HL-60 (cell line): ENCODE measurements around the gene SCLY.

ENCODE experiments used
- DNase-seq, 2 experiments: peaks; one replicate each; pipeline ENCODE4 v3.0.0-alpha.2; 2010 to 2020; ENCODE audit warnings: low read depth in 1 of 2, low spot score in 1 of 2
- H3K27ac ChIP-seq: fragments of 250-450 bp; sonication (Bioruptor Pico); replicated peaks from 2 replicates; pipeline ENCODE4 v1.5.1; 2020; ENCODE audit warnings: mild to moderate bottlenecking, moderate library complexity
- H3K27me3 ChIP-seq: fragments of 250-450 bp; sonication (Bioruptor Pico); 2 replicates; pipeline ENCODE4 v1.5.1; 2021; ENCODE audit warnings: mild to moderate bottlenecking, moderate library complexity; ENCODE audit not compliant: insufficient read depth, poor library complexity, severe bottlenecking
- H3K4me3 ChIP-seq: replicated peaks from 2 replicates; pipeline ENCODE4 v1.5.1; 2011; ENCODE audit warnings: mild to moderate bottlenecking, control low read depth, low read length; ENCODE audit not compliant: insufficient read depth
- GABPA ChIP-seq: IDR thresholded peaks from 2 replicates; pipeline ENCODE4 v1.6.1; 2012; ENCODE audit warnings: low read depth
- POLR2AphosphoS5 ChIP-seq: IDR thresholded peaks from 2 replicates; pipeline ENCODE4 v1.6.1; 2012; ENCODE audit warnings: low read depth
- SPI1 ChIP-seq: IDR thresholded peaks from 2 replicates; pipeline ENCODE4 v1.6.1; 2012; ENCODE audit warnings: low read depth, mild to moderate bottlenecking, borderline replicate concordance
- TF ChIP-seq, protein P1 (sequence below): IDR thresholded peaks from one replicate; pipeline ENCODE4 v1.5.1; 2011; ENCODE audit warnings: low read length, control low read depth, inconsistent platforms; ENCODE audit not compliant: insufficient read depth
- TF ChIP-seq, protein P2 (sequence below): IDR thresholded peaks from 2 replicates; pipeline ENCODE4 v1.6.1; 2012; ENCODE audit warnings: low read depth; ENCODE audit not compliant: insufficient replicate concordance

Gene SCLY

DNA sequence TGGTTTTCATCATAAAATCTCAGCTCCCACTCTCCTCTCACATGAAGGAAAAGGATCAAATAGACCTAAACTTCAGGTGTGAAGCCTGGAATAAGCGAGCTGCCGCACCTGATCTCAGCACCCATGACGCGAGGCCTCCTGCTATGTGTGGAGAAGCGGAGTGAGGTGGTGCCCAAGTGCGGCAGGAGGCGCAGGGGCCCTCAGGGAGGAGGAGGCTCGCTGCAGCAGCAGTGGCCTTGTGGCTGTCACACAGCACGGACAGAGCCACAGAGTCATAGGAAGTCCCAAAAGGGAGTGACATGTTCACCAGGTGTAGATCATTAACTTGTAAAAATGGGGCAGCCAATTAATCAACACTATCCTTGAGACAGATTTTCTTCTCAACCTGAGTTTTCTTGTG is 9.1 kb downstream of the SCLY start:
- H3K27me3 ChIP-seq, result no peaks in the 10 kb centered on the region
- TF ChIP-seq SPI1, result no peak
- TF ChIP-seq, protein P1, sequence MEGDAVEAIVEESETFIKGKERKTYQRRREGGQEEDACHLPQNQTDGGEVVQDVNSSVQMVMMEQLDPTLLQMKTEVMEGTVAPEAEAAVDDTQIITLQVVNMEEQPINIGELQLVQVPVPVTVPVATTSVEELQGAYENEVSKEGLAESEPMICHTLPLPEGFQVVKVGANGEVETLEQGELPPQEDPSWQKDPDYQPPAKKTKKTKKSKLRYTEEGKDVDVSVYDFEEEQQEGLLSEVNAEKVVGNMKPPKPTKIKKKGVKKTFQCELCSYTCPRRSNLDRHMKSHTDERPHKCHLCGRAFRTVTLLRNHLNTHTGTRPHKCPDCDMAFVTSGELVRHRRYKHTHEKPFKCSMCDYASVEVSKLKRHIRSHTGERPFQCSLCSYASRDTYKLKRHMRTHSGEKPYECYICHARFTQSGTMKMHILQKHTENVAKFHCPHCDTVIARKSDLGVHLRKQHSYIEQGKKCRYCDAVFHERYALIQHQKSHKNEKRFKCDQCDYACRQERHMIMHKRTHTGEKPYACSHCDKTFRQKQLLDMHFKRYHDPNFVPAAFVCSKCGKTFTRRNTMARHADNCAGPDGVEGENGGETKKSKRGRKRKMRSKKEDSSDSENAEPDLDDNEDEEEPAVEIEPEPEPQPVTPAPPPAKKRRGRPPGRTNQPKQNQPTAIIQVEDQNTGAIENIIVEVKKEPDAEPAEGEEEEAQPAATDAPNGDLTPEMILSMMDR, result no peak
- TF ChIP-seq POLR2AphosphoS5, result no peak
- TF ChIP-seq, protein P2, sequence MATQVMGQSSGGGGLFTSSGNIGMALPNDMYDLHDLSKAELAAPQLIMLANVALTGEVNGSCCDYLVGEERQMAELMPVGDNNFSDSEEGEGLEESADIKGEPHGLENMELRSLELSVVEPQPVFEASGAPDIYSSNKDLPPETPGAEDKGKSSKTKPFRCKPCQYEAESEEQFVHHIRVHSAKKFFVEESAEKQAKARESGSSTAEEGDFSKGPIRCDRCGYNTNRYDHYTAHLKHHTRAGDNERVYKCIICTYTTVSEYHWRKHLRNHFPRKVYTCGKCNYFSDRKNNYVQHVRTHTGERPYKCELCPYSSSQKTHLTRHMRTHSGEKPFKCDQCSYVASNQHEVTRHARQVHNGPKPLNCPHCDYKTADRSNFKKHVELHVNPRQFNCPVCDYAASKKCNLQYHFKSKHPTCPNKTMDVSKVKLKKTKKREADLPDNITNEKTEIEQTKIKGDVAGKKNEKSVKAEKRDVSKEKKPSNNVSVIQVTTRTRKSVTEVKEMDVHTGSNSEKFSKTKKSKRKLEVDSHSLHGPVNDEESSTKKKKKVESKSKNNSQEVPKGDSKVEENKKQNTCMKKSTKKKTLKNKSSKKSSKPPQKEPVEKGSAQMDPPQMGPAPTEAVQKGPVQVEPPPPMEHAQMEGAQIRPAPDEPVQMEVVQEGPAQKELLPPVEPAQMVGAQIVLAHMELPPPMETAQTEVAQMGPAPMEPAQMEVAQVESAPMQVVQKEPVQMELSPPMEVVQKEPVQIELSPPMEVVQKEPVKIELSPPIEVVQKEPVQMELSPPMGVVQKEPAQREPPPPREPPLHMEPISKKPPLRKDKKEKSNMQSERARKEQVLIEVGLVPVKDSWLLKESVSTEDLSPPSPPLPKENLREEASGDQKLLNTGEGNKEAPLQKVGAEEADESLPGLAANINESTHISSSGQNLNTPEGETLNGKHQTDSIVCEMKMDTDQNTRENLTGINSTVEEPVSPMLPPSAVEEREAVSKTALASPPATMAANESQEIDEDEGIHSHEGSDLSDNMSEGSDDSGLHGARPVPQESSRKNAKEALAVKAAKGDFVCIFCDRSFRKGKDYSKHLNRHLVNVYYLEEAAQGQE, result no peak
- DNase-seq, result no peak
- H3K27ac ChIP-seq, result no peak overlapping the region
- H3K4me3 ChIP-seq, result no peak overlapping the region

DNA sequence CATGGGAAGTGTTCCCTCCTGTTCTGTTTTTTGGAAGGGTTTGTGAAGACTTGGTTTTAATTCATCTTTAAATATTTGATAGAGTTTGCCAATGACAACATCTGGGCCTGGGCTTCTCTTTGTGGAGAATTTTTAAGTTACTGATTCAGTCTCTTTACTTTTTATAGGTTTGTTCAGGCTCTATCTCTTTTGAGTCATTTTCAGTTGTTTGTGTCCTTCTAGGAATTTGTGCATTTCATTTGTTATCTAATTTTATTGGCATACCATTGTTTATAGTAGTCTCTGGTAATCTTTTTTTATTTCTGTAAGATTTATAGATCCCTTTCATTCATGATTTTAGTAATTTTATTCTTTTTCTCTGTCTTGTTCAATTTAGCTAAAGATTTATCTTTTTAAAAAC is 14.6 kb downstream of the SCLY start:
- Histone ChIP-seq H3K27ac (no peak overlapping the region), H3K27me3 (no peaks in the 10 kb centered on the region), H3K4me3 (no peak overlapping the region)
- DNase-seq, result no peak
- TF ChIP-seq SPI1, result no peak
- TF ChIP-seq, protein P1, result no peak
- TF ChIP-seq POLR2AphosphoS5, result no peak
- TF ChIP-seq, protein P2, result no peak
- no peak for TF ChIP-seq GABPA

DNA sequence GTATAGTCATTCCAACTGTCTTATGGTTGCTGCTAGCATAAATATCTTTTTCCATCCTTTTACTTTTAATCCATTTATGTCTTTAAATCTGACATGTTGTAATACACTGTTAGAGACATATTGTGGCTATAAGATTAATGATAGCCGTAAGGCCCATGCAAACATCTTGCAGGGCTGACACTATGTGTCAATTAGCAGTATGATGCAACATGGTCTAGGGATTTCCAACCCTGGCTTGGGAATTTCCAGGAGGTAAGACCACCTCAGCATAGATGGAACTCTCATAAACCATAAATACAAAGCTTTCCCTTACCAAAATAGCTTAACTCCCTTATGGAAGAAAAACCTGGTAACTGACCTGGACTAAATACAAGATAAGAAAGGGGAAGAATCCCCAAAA is 16.5 kb downstream of the SCLY start:
- no peak for DNase-seq
- H3K4me3 ChIP-seq, result no peak overlapping the region
- no peak overlapping the region for H3K27ac ChIP-seq
- TF ChIP-seq, protein P2, result no peak
- TF ChIP-seq, protein P1, result no peak
- TF ChIP-seq GABPA, result no peak
- TF ChIP-seq POLR2AphosphoS5, result no peak
- no peak for TF ChIP-seq SPI1
- no peaks in the 10 kb centered on the region for H3K27me3 ChIP-seq
